BJ (cell line): ENCODE measurements around the gene SH3YL1. TPM values are rescaled to one million over a fixed set of nuclear protein-coding genes. Genes with fewer than 3 reads are reported as not detected.

Experiments used
- CTCF ChIA-PET: fragments of 350-600 bp; formaldehyde crosslinking; extraction: SDS; loops from one replicate; lab custom pipeline; 2021; ENCODE audit warnings: antibody characterized with exemption, inconsistent platforms; lab: Yijun Ruan, JAX
- POLR2A ChIA-PET: fragments of 300-600 bp; sonication (Branson Sonifier 250); formaldehyde crosslinking; extraction: SDS; loops from one replicate; lab custom pipeline; 2021; ENCODE audit warnings: antibody characterized with exemption; lab: Charles Lee
- DNase-seq: peaks from one replicate; pipeline ENCODE4 v3.0.0-alpha.2; 2011; ENCODE audit warnings: low read depth
- H3K27me3 ChIP-seq: 2 replicates; pipeline ENCODE4 v1.6.0; 2011; ENCODE audit warnings: low read length; ENCODE audit not compliant: control insufficient read depth, insufficient read depth
- H3K36me3 ChIP-seq: 2 replicates; pipeline ENCODE4 v1.5.1; 2011; ENCODE audit warnings: low read length; ENCODE audit not compliant: control insufficient read depth, insufficient read depth
- H3K4me3 ChIP-seq: 2 replicates; pipeline ENCODE4 v1.5.1; 2011; ENCODE audit warnings: low read depth, mild to moderate bottlenecking, control low read depth, low read length
- CTCF ChIP-seq: IDR thresholded peaks from 2 replicates; pipeline ENCODE4 v1.5.1; 2011; ENCODE audit warnings: low read depth, mild to moderate bottlenecking, control low read depth, inconsistent platforms, low read length, moderate library complexity; ENCODE audit not compliant: insufficient read depth
- polyA plus RNA-seq: library from polyadenylated mRNA; depleted of rRNA; stranded (reverse); fragments of >200 nt; gene quantifications from 2 replicates; pipeline ENCODE4 v1.2.3, GENCODE V29; 2011

The SH3YL1 gene
- polyA plus RNA-seq, 1 experiment, result 19.0 TPM

- no peak for TF ChIP-seq CTCF
- POLR2A ChIA-PET, result no interaction called here
- Histone ChIP-seq H3K27me3 (no peaks in the 10 kb centered on the region), H3K36me3 (peaks cover 4% of the 10 kb centered on the region), H3K4me3 (no peak overlapping the region)
- DNase-seq, result no peak
- CTCF ChIA-PET, result interaction anchor here (1.2 kb wide), 1 partner anchor 18 kb away, joined by 5 read pairs; no protein-coding TSS in a partner anchor
These were observed 8.1 kb upstream of the SH3YL1 start for GRCh38 chr2:271917-272316.

DNA sequence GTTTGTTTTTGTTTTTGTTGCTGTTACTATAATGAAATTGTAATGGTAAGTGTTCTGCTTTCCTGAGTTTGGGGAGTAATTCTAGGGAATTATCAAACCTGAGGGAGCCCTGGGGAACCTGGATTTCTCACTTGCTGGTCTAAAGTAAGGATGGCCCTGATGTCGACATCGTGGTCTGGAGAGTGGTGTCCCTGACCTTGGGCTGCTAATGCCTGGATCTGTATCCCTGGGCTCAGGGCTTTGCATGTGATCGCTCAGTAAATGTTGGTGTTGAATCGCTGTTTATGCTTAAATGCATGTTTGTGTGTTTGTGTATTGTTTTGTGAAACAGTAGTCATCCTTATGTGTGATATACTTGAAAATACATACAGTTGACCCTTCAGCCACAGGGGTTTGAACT is 7.0 kb upstream of the SH3YL1 start:
- H3K36me3 ChIP-seq, result peaks cover 2% of the 10 kb centered on the region
- no peaks in the 10 kb centered on the region for H3K27me3 ChIP-seq
- DNase-seq, result no peak
- no peak for TF ChIP-seq CTCF
- POLR2A ChIA-PET, result no interaction called here
- no peak overlapping the region for H3K4me3 ChIP-seq
- CTCF ChIA-PET, result interaction anchor here (1.0 kb wide), 1 partner anchor 17 kb away, joined by 5 read pairs; the partner anchor contains the start of gene ALKAL2

- DNase-seq, result no peak
- Histone ChIP-seq H3K36me3 (no peaks in the 10 kb centered on the region), H3K27me3 (no peaks in the 10 kb centered on the region), H3K4me3 (no peak overlapping the region)
- no peak for TF ChIP-seq CTCF
- ChIA-PET POLR2A (no interaction called here), CTCF (interaction anchor here (0.6 to 1.0 kb wide), 2 partner anchors 19 to 390 kb away, joined by 3 to 5 read pairs; partner anchors contain the start of gene ALKAL2)
These were observed 5.7 kb upstream of the SH3YL1 start for GRCh38 chr2:269356-270030.

DNA sequence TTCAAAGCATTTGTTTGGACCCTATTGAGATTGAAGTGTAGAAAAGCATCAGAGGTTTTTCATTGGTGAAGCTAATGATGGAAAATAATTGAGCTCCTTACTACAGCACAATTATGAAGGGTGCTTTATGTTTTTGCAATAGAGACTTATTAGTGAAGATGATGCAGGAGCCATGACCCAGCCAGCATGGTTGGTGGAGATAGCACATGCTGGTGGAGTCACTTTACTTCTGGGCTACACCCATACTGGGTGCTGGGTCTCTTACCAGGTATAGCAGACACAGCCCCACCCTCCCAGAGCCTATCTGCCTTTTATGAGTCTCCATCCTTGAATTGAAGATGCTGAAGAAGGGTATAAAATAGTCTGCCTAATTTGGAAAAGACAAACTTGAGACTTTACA is 4.5 kb upstream of the SH3YL1 start:
- CTCF ChIA-PET, result no interaction called here
- POLR2A ChIA-PET, result no interaction called here
- no peaks in the 10 kb centered on the region for H3K36me3 ChIP-seq
- DNase-seq, result no peak
- TF ChIP-seq CTCF, result no peak
- no peak overlapping the region for H3K4me3 ChIP-seq
- H3K27me3 ChIP-seq, result no peaks in the 10 kb centered on the region

DNA sequence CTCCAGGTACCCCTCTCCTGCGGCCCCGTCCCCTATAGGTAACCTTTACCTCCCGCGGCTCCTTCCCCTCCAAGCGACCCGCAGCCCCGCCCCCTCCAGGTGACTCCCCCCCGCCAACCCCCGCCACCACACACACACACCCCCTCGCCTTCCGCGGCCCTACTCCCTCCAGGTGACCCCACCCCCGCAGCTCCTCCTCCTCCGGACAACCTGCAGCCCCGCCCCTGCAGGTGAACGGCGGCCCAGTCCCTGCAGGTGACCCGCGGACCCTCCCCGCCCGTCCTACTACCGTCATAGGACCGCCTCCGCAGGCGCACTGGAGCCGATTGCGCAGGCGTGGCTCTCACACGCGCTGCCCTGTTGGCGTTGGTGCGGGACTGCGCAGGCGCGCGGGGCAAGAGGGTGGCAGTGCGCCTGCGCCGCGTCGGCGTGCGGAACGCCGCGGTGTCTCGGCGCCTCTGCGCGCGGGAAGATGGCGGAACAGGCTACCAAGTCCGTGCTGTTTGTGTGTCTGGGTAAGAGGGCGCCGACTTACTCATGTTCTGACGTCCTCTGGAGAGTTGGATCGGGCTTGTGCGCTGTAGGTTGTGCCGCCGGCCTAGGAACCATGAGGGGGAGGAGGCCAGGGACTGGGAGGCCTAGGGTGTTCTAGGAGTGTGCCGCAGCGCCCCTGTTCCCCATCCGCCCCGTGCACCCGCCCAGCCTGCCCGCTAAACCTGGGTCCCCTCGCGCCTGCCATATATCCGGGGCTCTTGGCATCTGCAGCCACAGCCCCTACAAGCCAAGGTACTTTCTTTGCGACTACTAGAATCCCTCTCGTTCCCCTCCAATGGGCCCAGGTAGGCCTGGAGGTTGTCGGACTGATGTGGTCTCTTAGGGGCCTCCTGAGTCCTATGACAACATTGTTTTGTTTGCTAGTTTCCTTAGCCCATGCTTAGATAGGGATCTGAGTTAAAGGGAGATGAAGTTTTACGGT is 949 bp upstream of the SH3YL1 start, which contains the start of gene ACP1:
Gene ACP1, plus strand, starts transcription at position 455 of the 976 bp plus-strand sequence. Its CDS starts 18 bp downstream, at position 473.
- POLR2A ChIA-PET, result no interaction called here
- CTCF ChIA-PET, result interaction anchor here (0.5 kb wide), 1 partner anchor 246 kb away, joined by 3 read pairs; no protein-coding TSS in a partner anchor
- H3K36me3 ChIP-seq, result no peaks in the 10 kb centered on the region
- H3K27me3 ChIP-seq, result no peaks in the 10 kb centered on the region
- TF ChIP-seq CTCF, result no peak
- peak; percentile 69 for DNase-seq
- peak within 1 kb of the TSS; percentile 60 for H3K4me3 ChIP-seq
